ENCODE results near the gene PPP1R13B.

GRCh38 chr14:103742499-103743255 lies 104.7 kb downstream of the PPP1R13B start:
- TF ChIP-seq CTCF (IDR thresholded peaks at IDR 0.05) (no peak), POLR2AphosphoS5 (IDR thresholded peaks at IDR 0.05; ENCODE audit: low read depth, low read length) (no peak), REST (IDR thresholded peaks at IDR 0.05; ENCODE audit: insufficient read depth in 1 of 2, low read depth in 2 of 2, low read length in 1 of 2) (no peak), SIN3A (IDR thresholded peaks at IDR 0.05; ENCODE audit: borderline replicate concordance, insufficient read depth, low read depth, low read length) (no peak)
